Measurements from ENCODE around the gene RXFP4.

The RXFP4 gene

GRCh38 chr1:155931332-155932038, 10.0 kb upstream of the RXFP4 start:
- no peak for DNase-seq

DNA sequence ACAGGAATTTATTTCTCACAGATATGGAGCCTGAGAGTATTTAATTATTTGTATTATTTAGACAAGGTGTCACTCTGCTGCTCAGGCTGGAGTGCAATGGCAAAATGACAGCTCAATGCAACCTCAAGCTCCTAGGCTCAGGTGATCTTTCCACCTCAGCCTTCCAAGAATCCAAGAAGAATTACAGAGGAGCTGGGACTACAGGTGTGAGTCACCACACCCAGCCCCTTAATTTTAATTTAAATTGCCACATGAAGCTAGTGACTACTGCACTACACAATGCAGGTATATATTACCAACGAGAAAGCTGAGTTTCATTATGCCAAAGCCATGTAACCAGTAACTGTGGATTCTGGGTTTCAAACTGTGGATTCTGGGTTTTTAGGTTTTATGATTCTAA, 9.4 kb upstream of the RXFP4 start:
- no peak for DNase-seq

- no peak for DNase-seq
Observed at GRCh38 chr1:155932487-155932886, 9.0 kb upstream of the RXFP4 start.

DNA sequence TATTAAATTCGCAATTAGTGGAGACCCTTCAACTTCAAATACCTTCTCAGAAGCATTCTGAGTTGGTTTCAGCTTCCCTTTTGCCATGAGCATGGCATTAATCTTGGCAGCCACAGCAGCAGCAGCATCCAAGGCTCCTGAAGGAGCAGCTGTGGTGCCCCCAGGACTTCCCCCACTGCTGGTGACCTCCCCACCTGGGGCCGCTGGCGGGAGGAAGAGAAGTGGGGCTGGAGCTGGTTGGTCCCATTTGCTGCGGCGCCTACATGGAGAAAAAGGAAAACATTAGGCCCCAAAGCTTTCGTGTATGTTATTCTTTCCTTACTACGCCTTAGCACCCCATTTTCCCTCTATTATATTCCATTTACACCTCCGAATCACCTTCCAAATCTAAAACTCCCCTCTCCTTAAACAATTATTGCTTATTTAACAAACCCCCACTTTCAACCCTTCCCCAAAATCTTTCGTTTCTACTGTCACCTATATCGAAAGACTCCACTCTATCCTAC, 7.8 kb upstream of the RXFP4 start:
- DNase-seq: peak; percentile 12

GRCh38 chr1:155934097-155934935, 7.1 kb upstream of the RXFP4 start, which contains the start of gene KHDC4:
Gene KHDC4, minus strand, starts transcription at chr1:155934413. Its CDS starts 40 bp downstream, at chr1:155934373.
- DNase-seq: peak; percentile 99

DNA sequence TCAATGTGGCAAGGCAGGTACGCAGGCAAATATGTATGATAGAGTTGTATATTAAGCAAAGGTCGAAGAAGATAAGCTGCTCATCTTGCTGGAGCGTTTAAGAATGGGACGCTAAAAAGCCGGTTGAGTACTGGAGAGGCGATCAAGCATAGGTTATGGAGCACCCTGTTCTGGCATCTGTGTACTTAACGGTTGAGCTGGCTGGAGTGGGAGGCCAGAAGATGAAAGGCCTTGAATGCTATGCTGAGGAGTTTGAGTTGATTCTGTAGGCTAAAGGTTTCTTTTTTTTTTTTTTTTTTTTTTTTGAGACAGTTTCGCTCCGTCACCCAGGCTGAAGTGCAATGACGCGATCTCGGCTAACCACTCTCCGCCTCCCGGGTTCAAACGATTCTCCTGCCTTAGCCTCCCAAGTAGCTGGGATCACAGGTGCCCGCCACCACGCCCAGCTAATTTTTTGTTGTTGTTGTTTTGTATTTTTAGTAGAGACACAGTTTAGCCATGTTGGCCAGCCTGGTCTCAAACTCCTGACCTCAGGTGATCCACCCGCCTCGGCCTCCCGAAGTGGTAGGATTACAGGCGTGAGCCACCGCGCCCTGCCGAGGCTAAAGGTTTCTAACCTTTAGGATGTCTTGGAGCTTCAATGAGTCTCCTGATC, 6.4 kb upstream of the RXFP4 start:
- DNase-seq: peak; percentile 36

DNA sequence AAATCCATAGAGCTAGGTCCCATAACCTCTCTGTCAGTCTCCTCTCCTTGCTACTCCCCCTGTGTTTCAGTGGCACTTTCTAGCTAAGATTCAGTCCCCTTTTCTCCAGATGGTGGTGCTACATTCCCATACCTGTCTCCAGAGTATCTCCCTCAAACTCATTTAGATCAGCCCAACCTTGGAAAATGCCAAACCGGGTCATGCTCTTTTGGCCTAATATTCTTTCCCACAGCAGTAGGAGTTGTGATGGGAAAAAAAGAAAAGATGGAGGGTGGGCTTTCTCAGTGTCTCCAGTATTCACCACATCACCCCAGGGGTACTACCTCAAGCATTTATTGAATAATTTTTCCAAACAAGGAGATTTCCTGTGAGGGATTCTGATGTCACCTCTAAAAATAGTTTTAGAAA, 3.2 kb upstream of the RXFP4 start:
- peak; percentile 75 for DNase-seq

DNA sequence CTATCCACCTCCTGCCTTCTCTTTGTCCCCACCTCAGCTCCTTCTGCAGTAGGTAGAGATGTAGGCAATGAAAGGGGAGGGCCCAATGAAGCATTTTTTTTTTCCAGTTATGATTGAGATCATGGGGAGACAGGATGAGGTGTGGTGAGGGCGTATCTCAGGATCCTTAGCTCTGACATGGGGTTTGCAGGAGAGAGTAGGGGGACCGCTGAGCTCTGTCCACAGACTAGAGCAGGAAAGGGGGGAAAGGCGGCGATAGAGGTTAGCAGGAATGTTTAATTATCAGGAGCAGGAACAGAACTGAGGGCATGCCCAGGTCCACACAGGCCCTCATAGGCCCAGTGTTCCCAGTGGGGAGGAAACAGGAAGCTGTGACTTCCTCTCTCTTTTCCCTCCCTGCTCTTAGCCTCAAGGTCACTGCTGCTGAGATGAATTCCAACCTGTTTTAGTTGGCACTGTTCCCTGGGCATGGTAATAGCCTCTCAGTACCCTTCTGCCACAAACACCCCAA, 901 bp upstream of the RXFP4 start:
- DNase-seq: no peak

DNA sequence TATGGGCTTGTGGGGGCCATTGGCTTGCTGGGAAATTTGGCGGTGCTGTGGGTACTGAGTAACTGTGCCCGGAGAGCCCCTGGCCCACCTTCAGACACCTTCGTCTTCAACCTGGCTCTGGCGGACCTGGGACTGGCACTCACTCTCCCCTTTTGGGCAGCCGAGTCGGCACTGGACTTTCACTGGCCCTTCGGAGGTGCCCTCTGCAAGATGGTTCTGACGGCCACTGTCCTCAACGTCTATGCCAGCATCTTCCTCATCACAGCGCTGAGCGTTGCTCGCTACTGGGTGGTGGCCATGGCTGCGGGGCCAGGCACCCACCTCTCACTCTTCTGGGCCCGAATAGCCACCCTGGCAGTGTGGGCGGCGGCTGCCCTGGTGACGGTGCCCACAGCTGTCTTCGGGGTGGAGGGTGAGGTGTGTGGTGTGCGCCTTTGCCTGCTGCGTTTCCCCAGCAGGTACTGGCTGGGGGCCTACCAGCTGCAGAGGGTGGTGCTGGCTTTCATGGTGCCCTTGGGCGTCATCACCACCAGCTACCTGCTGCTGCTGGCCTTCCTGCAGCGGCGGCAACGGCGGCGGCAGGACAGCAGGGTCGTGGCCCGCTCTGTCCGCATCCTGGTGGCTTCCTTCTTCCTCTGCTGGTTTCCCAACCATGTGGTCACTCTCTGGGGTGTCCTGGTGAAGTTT, 550 bp downstream of the RXFP4 start:
- no peak for DNase-seq

DNA sequence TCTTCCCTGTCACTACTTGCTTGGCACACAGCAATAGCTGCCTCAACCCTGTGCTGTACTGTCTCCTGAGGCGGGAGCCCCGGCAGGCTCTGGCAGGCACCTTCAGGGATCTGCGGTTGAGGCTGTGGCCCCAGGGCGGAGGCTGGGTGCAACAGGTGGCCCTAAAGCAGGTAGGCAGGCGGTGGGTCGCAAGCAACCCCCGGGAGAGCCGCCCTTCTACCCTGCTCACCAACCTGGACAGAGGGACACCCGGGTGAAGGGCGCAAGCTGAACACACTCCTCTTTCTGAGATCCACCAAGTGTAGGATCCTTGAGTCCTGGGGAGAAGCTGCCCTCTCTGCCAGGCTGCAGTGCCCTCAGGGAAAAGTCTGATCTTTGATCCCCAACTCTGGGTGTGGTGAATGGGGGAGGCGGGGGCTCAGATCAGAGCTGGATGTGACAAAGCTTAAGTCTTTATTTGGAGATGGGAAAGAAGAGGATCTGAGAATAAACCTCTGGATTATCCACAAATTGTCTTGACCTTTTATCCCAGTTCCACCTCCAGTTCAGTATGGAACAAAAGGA, 1.2 kb downstream of the RXFP4 start:
- DNase-seq: no peak

- peak; percentile 54 for DNase-seq
Observed at GRCh38 chr1:155944444-155944799, 3.0 kb downstream of the RXFP4 start.

DNA sequence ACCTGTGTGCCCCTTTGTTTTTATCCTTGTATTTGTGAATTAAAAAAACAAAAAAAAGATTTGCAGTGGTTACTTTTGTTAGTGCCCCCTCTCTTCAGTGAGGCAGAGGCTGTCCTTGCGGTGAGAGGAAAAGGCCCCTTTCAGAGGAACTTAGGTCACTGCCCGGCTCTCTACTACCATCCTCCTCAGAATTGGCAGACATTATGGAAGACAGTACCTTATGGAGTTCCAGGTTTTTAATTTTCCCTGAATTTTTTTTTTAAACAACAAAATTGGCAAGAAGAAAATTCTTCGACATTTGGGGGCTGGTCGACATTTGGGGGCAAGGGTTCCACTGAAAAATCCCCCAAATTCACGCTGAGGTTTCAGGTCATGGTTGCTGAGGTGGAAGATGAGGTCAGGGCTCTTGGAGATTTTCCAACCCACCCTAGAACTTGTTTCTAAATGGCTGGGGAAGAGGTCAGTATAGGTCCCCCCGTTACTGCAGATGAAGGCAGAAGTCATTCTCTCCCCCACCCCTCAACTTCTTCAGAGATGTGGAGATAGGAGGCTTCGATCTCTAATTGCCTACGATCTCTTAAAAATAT, 5.3 kb downstream of the RXFP4 start:
- DNase-seq: no peak

DNA sequence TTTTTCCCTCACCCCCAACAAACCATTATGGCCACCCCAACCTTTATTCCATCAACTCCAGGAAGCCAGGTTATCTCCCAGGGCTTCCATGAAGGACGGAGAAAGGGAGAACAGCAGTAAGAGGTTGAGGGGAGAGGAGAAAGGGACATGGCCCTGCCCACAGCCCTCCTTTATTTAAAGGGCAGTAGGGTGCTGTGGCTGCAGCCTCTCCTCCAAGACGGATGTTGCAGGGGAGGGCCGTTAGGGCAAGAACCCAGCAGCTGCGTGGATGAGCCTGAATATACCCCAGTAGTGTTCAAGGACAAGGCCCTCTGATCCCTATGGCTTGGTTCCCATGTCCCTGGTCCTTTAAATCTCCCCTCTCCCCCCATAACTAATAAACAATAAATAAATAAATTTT, 5.9 kb downstream of the RXFP4 start:
- no peak for DNase-seq

DNA sequence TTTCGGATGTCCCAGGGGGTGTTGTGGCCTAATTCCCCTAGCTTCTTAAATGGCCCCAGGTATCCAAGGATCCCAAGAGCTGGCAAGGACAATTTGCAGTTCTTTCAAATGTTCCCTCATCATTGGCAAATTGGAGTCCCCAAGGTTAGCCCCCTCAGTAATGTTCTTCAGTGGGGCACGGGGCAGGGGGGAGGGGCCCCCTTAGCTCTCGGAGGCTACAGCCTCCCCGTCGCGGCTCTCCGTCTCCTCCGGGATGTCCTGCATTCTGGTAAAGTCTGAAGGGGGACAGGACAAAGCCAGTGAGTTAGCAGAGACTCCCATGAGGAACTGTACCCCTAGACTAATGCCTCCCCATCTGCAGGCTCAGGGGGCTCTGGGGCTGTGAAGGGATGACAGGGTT, 6.3 kb downstream of the RXFP4 start:
- no peak for DNase-seq

- no peak for DNase-seq
Observed at GRCh38 chr1:155950829-155951228, 9.4 kb downstream of the RXFP4 start.

DNA sequence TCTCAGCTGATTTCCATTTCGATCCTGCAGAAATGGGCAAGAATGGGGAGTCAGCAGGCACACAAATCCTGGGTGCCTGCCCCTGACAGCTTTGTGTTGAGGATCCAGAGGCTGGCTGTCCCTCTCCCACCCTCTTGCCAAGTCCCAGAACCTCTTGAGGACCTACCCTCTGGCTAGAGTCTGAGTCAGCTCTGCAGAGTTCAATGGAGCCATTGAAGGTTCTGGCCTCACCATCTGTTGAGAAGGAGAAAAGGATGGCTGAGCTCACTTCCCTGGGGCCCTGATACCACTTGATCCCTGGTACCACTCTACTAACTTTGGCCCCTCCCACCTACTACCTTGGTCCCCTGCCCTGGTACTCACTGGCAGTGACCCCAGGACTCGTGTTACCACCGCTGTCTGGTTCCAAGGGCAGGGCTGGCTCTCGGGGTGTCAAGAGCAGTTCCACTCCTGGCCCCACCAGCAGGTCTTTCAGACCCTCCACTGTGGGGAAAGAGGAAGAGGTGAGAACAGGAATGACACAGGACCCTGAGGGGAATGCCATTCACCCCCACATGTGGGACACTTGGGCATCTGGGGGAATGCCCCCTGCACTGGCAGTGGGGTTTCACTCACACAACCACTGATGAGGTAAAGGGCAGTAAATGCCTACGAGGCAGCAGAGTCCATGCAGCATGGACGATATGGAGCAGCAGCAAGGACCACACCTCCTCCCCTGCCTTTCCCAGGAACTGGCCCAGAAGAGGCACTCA, 10.5 kb downstream of the RXFP4 start:
- no peak for DNase-seq

- DNase-seq: no peak
Observed at GRCh38 chr1:155952505-155952890, 11.1 kb downstream of the RXFP4 start.

- DNase-seq: no peak
Observed at GRCh38 chr1:155954645-155955044, 13.2 kb downstream of the RXFP4 start.

GRCh38 chr1:155957411-155957915, 16.0 kb downstream of the RXFP4 start:
- DNase-seq: no peak

DNA sequence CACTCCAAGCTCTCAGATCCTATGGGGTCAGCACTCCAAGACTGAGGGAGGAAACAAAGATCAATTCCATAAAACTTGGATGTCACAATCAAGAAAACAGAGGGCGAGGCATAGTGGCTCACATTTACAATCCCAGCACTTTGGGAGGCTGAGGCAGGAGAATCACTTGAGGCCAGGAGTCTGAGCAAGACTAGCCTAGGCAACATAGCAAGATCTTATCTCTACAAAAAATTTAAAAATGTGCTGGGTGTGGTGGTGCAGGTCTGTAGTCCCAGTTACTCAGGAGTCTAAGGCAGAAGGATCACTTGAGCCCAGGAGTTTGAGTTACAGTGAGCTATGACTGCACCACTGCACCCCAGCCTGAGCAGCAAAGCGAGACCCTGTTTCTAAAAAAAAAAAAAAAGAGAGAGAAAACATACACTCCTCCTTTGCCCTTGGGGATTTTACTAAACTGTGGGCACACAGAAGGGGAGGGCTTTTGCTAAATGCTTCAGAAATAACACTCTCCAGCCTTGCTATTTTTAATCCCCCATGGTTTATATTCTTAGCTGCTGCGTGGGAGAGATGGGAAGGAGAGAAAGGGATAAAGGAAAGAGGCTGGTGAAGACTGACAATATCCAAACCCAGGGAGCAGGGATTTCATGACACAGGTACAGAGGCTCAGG, 18.8 kb downstream of the RXFP4 start:
- no peak for DNase-seq

DNA sequence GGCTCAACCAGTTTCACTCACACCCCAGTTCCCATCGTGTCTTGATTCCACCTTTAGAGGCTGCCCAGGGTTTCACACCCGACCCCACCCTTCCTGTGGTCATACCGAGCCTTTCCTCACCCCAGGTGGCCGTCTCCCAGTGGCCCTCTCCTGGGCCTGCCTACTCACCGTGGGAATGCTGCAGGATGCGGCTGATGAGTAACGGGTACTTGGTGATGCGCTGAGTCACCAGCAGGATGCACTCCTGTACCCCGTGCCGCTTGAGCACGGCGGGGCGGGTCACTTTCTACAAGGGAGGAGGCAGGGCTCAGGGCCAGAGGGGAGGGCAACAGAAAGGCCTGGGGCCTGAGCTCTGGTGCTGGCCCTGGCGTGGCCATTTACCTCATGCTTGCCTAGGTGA, 20.5 kb downstream of the RXFP4 start:
- no peak for DNase-seq
